Aorta (tissue), 5 donors: Measurements from ENCODE around the gene ZFAND3. TPM values are rescaled to one million over a fixed set of nuclear protein-coding genes. Genes with fewer than 3 reads are reported as not detected.

Source experiments
- ATAC-seq: fragments of 200-7000 bp; cut with Tn5 transposase; one replicate; pipeline ENCODE4 v1.9.1; 2022; ENCODE audit warnings: moderate library complexity; ENCODE audit not compliant: low FRiP score
- DNase-seq, 2 donors: peaks; one replicate each; pipeline ENCODE4 v3.0.0-alpha.2; 2020
- H3K27ac ChIP-seq, 2 donors: one replicate each; pipeline ENCODE4 v1.5.1; 2013; ENCODE audit warnings: low read length in 2 of 2, mild to moderate bottlenecking in 2 of 2, moderate library complexity in 2 of 2, control low read depth in 1 of 2, inconsistent platforms in 1 of 2, low read depth in 1 of 2
- H3K27me3 ChIP-seq, 2 donors: one replicate each; pipeline ENCODE4 v1.6.1; 2013; ENCODE audit warnings: control low read depth in 1 of 2, low read length in 1 of 2, mild to moderate bottlenecking in 1 of 2, moderate library complexity in 1 of 2; ENCODE audit not compliant: insufficient read depth in 2 of 2, control insufficient read depth in 1 of 2
- H3K36me3 ChIP-seq, 2 donors: one replicate each; pipeline ENCODE4 v1.6.1; 2013; ENCODE audit warnings: control low read depth in 1 of 2, low read length in 1 of 2, mild to moderate bottlenecking in 1 of 2; ENCODE audit not compliant: insufficient read depth in 2 of 2, control insufficient read depth in 1 of 2
- H3K4me1 ChIP-seq, 2 donors: one replicate each; pipeline ENCODE4 v1.6.1; 2013; ENCODE audit warnings: low read length in 2 of 2, control low read depth in 1 of 2, mild to moderate bottlenecking in 1 of 2, moderate library complexity in 1 of 2; ENCODE audit not compliant: insufficient read depth in 2 of 2, control insufficient read depth in 1 of 2
- H3K4me3 ChIP-seq, 2 donors: one replicate each; pipeline ENCODE4 v1.5.1; 2013; ENCODE audit warnings: low read length in 2 of 2, control low read depth in 1 of 2, mild to moderate bottlenecking in 1 of 2
- H3K9me3 ChIP-seq: one replicate; pipeline ENCODE4 v1.6.1; 2013; ENCODE audit warnings: mild to moderate bottlenecking, low read length; ENCODE audit not compliant: control insufficient read depth
- WGBS, 2 donors: extraction: QIAGEN DNeasy Blood & Tissue Kit; methylation state at CpG; one replicate each; pipeline ENCODE4 v1.1.7; 2013; 5-methylcytosine and 5-hydroxymethylcytosine counted together
- intact Hi-C, 2 donors: fragments of 100-400 bp; cut with DNase I; formaldehyde crosslinking; loops; one replicate each; pipeline versions ENCODE4 v1.14.2 to v1.15.0; 2022
- polyA plus RNA-seq, 2 donors: library from polyadenylated mRNA; stranded (reverse); fragments of 200-250 nt; gene quantifications; one replicate each; pipeline ENCODE4 v1.2.3, GENCODE V29; 2013
- total RNA-seq, 2 donors: library from RNA; stranded (reverse); fragmentation: NEBNext Ultra II Directional; extraction: Animal tissue kit (Norgen Biotek cat#: 25700); gene quantifications; one replicate each; pipeline ENCODE4 v1.2.1, GENCODE V29; 2021
- donor health status: healthy with polysubstance abuse.
- donor health status: Bipolar disorder and iron deficiency.
- donor health status: DM: no; HTN: no; CAD: no.
- donor health status: DM: no; HTN: no; CAD: no.
- donor health status: DM: yes; HTN: yes; CAD: no.

The ZFAND3 gene
- total and polyA plus RNA-seq, 4 donors = 29.6 to 86.0 (median 65.1) TPM

GRCh38 chr6:37897818-37898515 is 78.4 kb downstream of the ZFAND3 start:
- ATAC-seq (no peak), DNase-seq (no peak)
- intact Hi-C loops = no loop called here
- H3K4me3 ChIP-seq = no peak overlapping the region
- no peaks in the 10 kb centered on the region for H3K4me1 ChIP-seq
- H3K36me3 ChIP-seq = no peaks in the 10 kb centered on the region
- 93 to 94% methylated on average over 4 of the region's 4 CpGs for WGBS, 2 donors
- no peak overlapping the region for H3K27ac ChIP-seq
- H3K27me3 ChIP-seq = no peaks in the 10 kb centered on the region
- H3K9me3 ChIP-seq = no peaks in the 10 kb centered on the region

GRCh38 chr6:37903351-37904340 is 84.1 kb downstream of the ZFAND3 start:
- intact Hi-C loops = no loop called here
- H3K27ac ChIP-seq = no peak overlapping the region
- DNase-seq (no peak), ATAC-seq (no peak)
- H3K4me3 ChIP-seq = no peak overlapping the region
- 74 to 79% methylated on average over 9 of the region's 9 CpGs for WGBS, 2 donors
- H3K27me3 ChIP-seq = no peaks in the 10 kb centered on the region
- no peaks in the 10 kb centered on the region for H3K9me3 ChIP-seq
- no peaks in the 10 kb centered on the region for H3K36me3 ChIP-seq
- H3K4me1 ChIP-seq = peaks cover 4 to 5% of the 10 kb centered on the region in 2 donors

GRCh38 chr6:37904590-37904989 is 85.1 kb downstream of the ZFAND3 start:
- H3K9me3 ChIP-seq = no peaks in the 10 kb centered on the region
- no peak for ATAC-seq
- 39 to 46% methylated on average over 3 of the region's 3 CpGs for WGBS, 2 donors

GRCh38 chr6:37906121-37906520 is 86.6 kb downstream of the ZFAND3 start:
- H3K36me3 ChIP-seq = no peaks in the 10 kb centered on the region
- 63 to 71% methylated on average over 4 of the region's 4 CpGs for WGBS, 2 donors

More at GRCh38 chr6:37904590-37904989, 85.1 kb downstream of the ZFAND3 start:
- H3K4me1 ChIP-seq = peaks cover 4 to 5% of the 10 kb centered on the region in 2 donors
- no peak overlapping the region for H3K4me3 ChIP-seq
- no peak overlapping the region for H3K27ac ChIP-seq
- intact Hi-C loops = no loop called here
- no peak for DNase-seq
- no peaks in the 10 kb centered on the region for H3K36me3 ChIP-seq
- H3K27me3 ChIP-seq = no peaks in the 10 kb centered on the region

GRCh38 chr6:37910998-37911397 is 91.5 kb downstream of the ZFAND3 start:
- 91 to 92% methylated on average over 3 of the region's 3 CpGs for WGBS, 2 donors
- intact Hi-C loops = no loop called here

More at GRCh38 chr6:37906121-37906520, 86.6 kb downstream of the ZFAND3 start:
- Histone ChIP-seq H3K27me3 (no peaks in the 10 kb centered on the region), H3K4me1 (peaks cover 4 to 5% of the 10 kb centered on the region in 2 donors), H3K27ac (no peak overlapping the region), H3K9me3 (no peaks in the 10 kb centered on the region), H3K4me3 (no peak overlapping the region)
- intact Hi-C loops = no loop called here
- DNase-seq (no peak), ATAC-seq (no peak)

GRCh38 chr6:37913210-37913609 is 93.7 kb downstream of the ZFAND3 start:
- intact Hi-C loops = no loop called here
- Histone ChIP-seq H3K36me3 (no peaks in the 10 kb centered on the region), H3K27ac (no peak overlapping the region), H3K9me3 (no peaks in the 10 kb centered on the region), H3K27me3 (no peaks in the 10 kb centered on the region), H3K4me3 (no peak overlapping the region), H3K4me1 (peaks cover 0 to 3% of the 10 kb centered on the region in 2 donors)
- DNase-seq (no peak), ATAC-seq (no peak)
- WGBS, 2 donors = 81 to 88% methylated on average over 1 of the region's 1 CpG

More at GRCh38 chr6:37910998-37911397, 91.5 kb downstream of the ZFAND3 start:
- Histone ChIP-seq H3K27me3 (no peaks in the 10 kb centered on the region), H3K36me3 (no peaks in the 10 kb centered on the region), H3K27ac (no peak overlapping the region), H3K4me1 (peaks cover 0 to 3% of the 10 kb centered on the region in 2 donors), H3K9me3 (no peaks in the 10 kb centered on the region), H3K4me3 (no peak overlapping the region)
- ATAC-seq = no peak
- DNase-seq = no peak

GRCh38 chr6:37915463-37915862 is 95.9 kb downstream of the ZFAND3 start:
- Histone ChIP-seq H3K4me1 (peaks cover 0 to 3% of the 10 kb centered on the region in 2 donors), H3K27ac (no peak overlapping the region), H3K9me3 (no peaks in the 10 kb centered on the region), H3K27me3 (no peaks in the 10 kb centered on the region), H3K36me3 (no peaks in the 10 kb centered on the region), H3K4me3 (no peak overlapping the region)
- intact Hi-C loops = no loop called here
- WGBS, 2 donors = 84 to 90% methylated on average over 3 of the region's 3 CpGs
- ATAC-seq (no peak), DNase-seq (no peak)

GRCh38 chr6:37916149-37916548 is 96.6 kb downstream of the ZFAND3 start:
- Histone ChIP-seq H3K4me1 (peaks cover 0 to 3% of the 10 kb centered on the region in 2 donors), H3K36me3 (no peaks in the 10 kb centered on the region), H3K27me3 (no peaks in the 10 kb centered on the region), H3K4me3 (no peak overlapping the region), H3K27ac (no peak overlapping the region), H3K9me3 (no peaks in the 10 kb centered on the region)
- no peak for ATAC-seq
- WGBS, 2 donors = 87 to 92% methylated on average over 8 of the region's 8 CpGs
- DNase-seq = no peak
- intact Hi-C loops = no loop called here
